K562 treated with DMSO at 1 percent for 4 hours (cell line): ENCODE data around the gene LY6G6F. TPM values are rescaled to one million over a fixed set of nuclear protein-coding genes. Genes with fewer than 3 reads are reported as not detected.

Source experiments
- total RNA-seq: library from RNA; unstranded; fragments of 300-600 nt; gene quantifications from 2 replicates; pipeline ENCODE4 v1.2.3, GENCODE V29; 2022; ENCODE audit not compliant: insufficient read depth

LY6G6F gene
- total RNA-seq, 1 experiment from 2014 or later, result not detected

Other genes with a start within 250 kb of the LY6G6F start
- gene MICB, start 208.7 kb upstream of the LY6G6F start, total RNA-seq, result 20.6 and 25.7 TPM in 2 replicates
- not detected in 2 replicates for gene MCCD1, start 177.9 kb upstream of the LY6G6F start, total RNA-seq
- 175 and 204 TPM in 2 replicates for gene DDX39B, start 164.9 kb upstream of the LY6G6F start, total RNA-seq
- not detected in 2 replicates for gene ATP6V1G2, start 160.3 kb upstream of the LY6G6F start, total RNA-seq
- 54.0 and 55.3 TPM in 2 replicates for gene NFKBIL1, start 159.3 kb upstream of the LY6G6F start, total RNA-seq
- gene LTA, start 134.6 kb upstream of the LY6G6F start, total RNA-seq, result not detected in 2 replicates
- gene TNF, start 131.3 kb upstream of the LY6G6F start, total RNA-seq, result 0.39 TPM in 1 of 2 replicates, not detected in the other
- gene LTB, start 124.4 kb upstream of the LY6G6F start, total RNA-seq, result not detected in 2 replicates
- gene LST1, start 120.6 kb upstream of the LY6G6F start, total RNA-seq, result 8.0 and 9.8 TPM in 2 replicates
- 1.7 TPM in 1 of 2 replicates, not detected in the other for gene NCR3, start 113.9 kb upstream of the LY6G6F start, total RNA-seq
- gene AIF1, start 91.6 kb upstream of the LY6G6F start, total RNA-seq, result 26.7 and 27.1 TPM in 2 replicates
- 185 and 248 TPM in 2 replicates for gene PRRC2A, start 86.2 kb upstream of the LY6G6F start, total RNA-seq
- 380 and 409 TPM in 2 replicates for gene BAG6, start 54.2 kb upstream of the LY6G6F start, total RNA-seq
- 8.4 and 11.2 TPM in 2 replicates for gene APOM, start 51.0 kb upstream of the LY6G6F start, total RNA-seq
- 17.7 and 18.6 TPM in 2 replicates for gene C6orf47, start 46.1 kb upstream of the LY6G6F start, total RNA-seq
- gene GPANK1, start 41.9 kb upstream of the LY6G6F start, total RNA-seq, result 23.4 and 36.8 TPM in 2 replicates
- 613 and 654 TPM in 2 replicates for gene CSNK2B, start 40.8 kb upstream of the LY6G6F start, total RNA-seq
- gene LY6G5B, start 36.9 kb upstream of the LY6G6F start, total RNA-seq, result 5.0 and 12.4 TPM in 2 replicates
- 3.4 TPM in 1 of 2 replicates, not detected in the other for gene LY6G5C, start 25.8 kb upstream of the LY6G6F start, total RNA-seq
- 91.1 and 99.5 TPM in 2 replicates for gene ABHD16A, start 3.5 kb upstream of the LY6G6F start, total RNA-seq
- gene LY6G6D, start 8.5 kb downstream of the LY6G6F start, total RNA-seq, result not detected in 2 replicates
- gene LY6G6C, start 14.9 kb downstream of the LY6G6F start, total RNA-seq, result not detected in 2 replicates
- 0.51 TPM in 1 of 2 replicates, not detected in the other for gene MPIG6B, start 16.5 kb downstream of the LY6G6F start, total RNA-seq
- gene DDAH2, start 22.4 kb downstream of the LY6G6F start, total RNA-seq, result 66.8 and 75.1 TPM in 2 replicates
- 1,213 and 1,370 TPM in 2 replicates for gene CLIC1, start 29.7 kb downstream of the LY6G6F start, total RNA-seq
- 22.0 and 30.3 TPM in 2 replicates for gene MSH5, start 33.1 kb downstream of the LY6G6F start, total RNA-seq
- 2.6 and 8.2 TPM in 2 replicates for gene SAPCD1, start 55.8 kb downstream of the LY6G6F start, total RNA-seq
- gene VWA7, start 70.5 kb downstream of the LY6G6F start, total RNA-seq, result 5.4 and 5.6 TPM in 2 replicates
- 147 and 165 TPM in 2 replicates for gene VARS1, start 88.9 kb downstream of the LY6G6F start, total RNA-seq
- gene LSM2, start 100.1 kb downstream of the LY6G6F start, total RNA-seq, result 139 and 155 TPM in 2 replicates
- 2.5 and 2.8 TPM in 2 replicates for gene HSPA1L, start 108.4 kb downstream of the LY6G6F start, total RNA-seq
- gene HSPA1A, start 108.7 kb downstream of the LY6G6F start, total RNA-seq, result 641 and 912 TPM in 2 replicates
- gene HSPA1B, start 120.9 kb downstream of the LY6G6F start, total RNA-seq, result 595 and 769 TPM in 2 replicates
- gene NEU1, start 156.0 kb downstream of the LY6G6F start, total RNA-seq, result 232 TPM in 2 replicates
- 12.7 and 13.4 TPM in 2 replicates for gene SLC44A4, start 172.1 kb downstream of the LY6G6F start, total RNA-seq
- gene EHMT2, start 190.8 kb downstream of the LY6G6F start, total RNA-seq, result 61.5 and 78.2 TPM in 2 replicates
- 6.4 and 10.3 TPM in 2 replicates for gene ZBTB12, start 195.2 kb downstream of the LY6G6F start, total RNA-seq
- 8.3 and 9.1 TPM in 2 replicates for gene C2, start 220.9 kb downstream of the LY6G6F start, total RNA-seq
- gene CFB, start 239.2 kb downstream of the LY6G6F start, total RNA-seq, result 3.8 TPM in 1 of 2 replicates, not detected in the other